Activated CD4-positive, alpha-beta T cell treated with anti-CD3 and anti-CD28 coated beads for 36 hours (primary cell): ENCODE data around the gene ICOS. TPM values are rescaled to one million over a fixed set of nuclear protein-coding genes. Genes with fewer than 3 reads are reported as not detected.
A peak's percentile ranks its signal among the peaks of the same experiment; 100 is the strongest.

Experiments used
- ATAC-seq: fragments of 200-7000 bp; cut with Tn5 transposase; one replicate; pipeline ENCODE4 v1.10.0; 2021; ENCODE audit warnings: mild to moderate bottlenecking, moderate library complexity
- CTCF ChIA-PET: fragments of 350-600 bp; sonication (Branson Sonifier 250); formaldehyde crosslinking; loops from one replicate; lab custom pipeline; 2021; ENCODE audit warnings: antibody characterized with exemption; lab: Charles Lee
- POLR2A ChIA-PET: fragments of 350-600 bp; sonication (Branson Sonifier 250); formaldehyde crosslinking; loops from one replicate; lab custom pipeline; 2021; ENCODE audit warnings: antibody characterized with exemption, inconsistent platforms; lab: Charles Lee
- DNase-seq: peaks from one replicate; pipeline ENCODE4 v3.0.0-alpha.2; 2020
- H3K27ac Mint-ChIP-seq: one replicate; pipeline ENCODE4 v1.8.0; 2021; ENCODE audit warnings: mixed read lengths
- H3K27me3 Mint-ChIP-seq: one replicate; pipeline ENCODE4 v1.8.0; 2021; ENCODE audit warnings: mixed read lengths
- H3K36me3 Mint-ChIP-seq: one replicate; pipeline ENCODE4 v1.8.0; 2021; ENCODE audit warnings: low read depth, mixed read lengths
- H3K4me1 Mint-ChIP-seq: one replicate; pipeline ENCODE4 v1.8.0; 2021; ENCODE audit warnings: mixed read lengths
- H3K4me3 Mint-ChIP-seq: one replicate; pipeline ENCODE4 v1.8.0; 2021; ENCODE audit warnings: mild to moderate bottlenecking, moderate library complexity, mixed read lengths
- H3K9me3 Mint-ChIP-seq: one replicate; pipeline ENCODE4 v1.8.0; 2021; ENCODE audit warnings: low read depth, mixed read lengths
- intact Hi-C, 2 experiments: fragments of 100-400 bp; cut with DNase I in 1 of 2; cut with micrococcal nuclease in 1 of 2; formaldehyde crosslinking; loops; one replicate each; pipeline versions ENCODE4 v1.14.2 to v1.15.1; 2022 to 2024; cut with DNase I, micrococcal nuclease
- total RNA-seq, 2 experiments: library from RNA; stranded (reverse); gene quantifications; one replicate each; pipeline ENCODE4 v1.2.3, GENCODE V29; 2021

ICOS gene, protein sequence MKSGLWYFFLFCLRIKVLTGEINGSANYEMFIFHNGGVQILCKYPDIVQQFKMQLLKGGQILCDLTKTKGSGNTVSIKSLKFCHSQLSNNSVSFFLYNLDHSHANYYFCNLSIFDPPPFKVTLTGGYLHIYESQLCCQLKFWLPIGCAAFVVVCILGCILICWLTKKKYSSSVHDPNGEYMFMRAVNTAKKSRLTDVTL
- 100 to 1,000 TPM; 133 to 161 TPM for total RNA-seq

DNA sequence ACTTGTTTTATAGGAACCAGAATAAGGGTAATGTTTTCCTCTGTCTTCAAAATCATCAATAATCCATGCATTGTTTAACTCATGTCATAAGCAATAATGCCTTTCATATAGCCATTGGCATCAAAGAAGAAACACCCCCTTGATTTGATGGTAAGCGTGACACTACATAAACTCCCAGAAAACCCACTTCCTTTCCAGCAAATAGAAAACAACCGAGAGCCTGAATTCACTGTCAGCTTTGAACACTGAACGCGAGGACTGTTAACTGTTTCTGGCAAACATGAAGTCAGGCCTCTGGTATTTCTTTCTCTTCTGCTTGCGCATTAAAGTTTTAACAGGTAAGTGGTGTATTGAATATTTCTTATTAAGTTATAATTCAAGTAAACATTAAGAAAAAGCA is at the start of gene ICOS:
ICOS (plus strand) TSS at position 229 of the 400 bp plus-strand sequence; CDS start at position 281, 52 bp downstream.
- Mint-ChIP-seq H3K4me1 (peaks cover 56% of the 10 kb centered on the region), H3K27me3 (no peaks in the 10 kb centered on the region), H3K4me3 (peak within 1 kb of the TSS; percentile 87), H3K36me3 (peaks cover 68% of the 10 kb centered on the region), H3K9me3 (peaks cover 4% of the 10 kb centered on the region), H3K27ac (peak within 1 kb of the TSS; percentile 98)
- DNase-seq (peak; percentile 65), ATAC-seq (peak; percentile 51)
- ChIA-PET POLR2A (interaction anchor here (0.9 to 1.4 kb wide), 4 partner anchors 10 to 70 kb away, joined by 3 to 6 read pairs (median 4); no protein-coding TSS in a partner anchor), CTCF (interaction anchor here (1.1 kb wide), 1 partner anchor 50 kb away, joined by 3 read pairs; no protein-coding TSS in a partner anchor)
- intact Hi-C loops = loop anchor here (1.0 to 10.0 kb wide), 5 partner anchors 14 to 1662 kb away; partner anchors contain the start of gene CD28 (in 1 of the 2)

DNA sequence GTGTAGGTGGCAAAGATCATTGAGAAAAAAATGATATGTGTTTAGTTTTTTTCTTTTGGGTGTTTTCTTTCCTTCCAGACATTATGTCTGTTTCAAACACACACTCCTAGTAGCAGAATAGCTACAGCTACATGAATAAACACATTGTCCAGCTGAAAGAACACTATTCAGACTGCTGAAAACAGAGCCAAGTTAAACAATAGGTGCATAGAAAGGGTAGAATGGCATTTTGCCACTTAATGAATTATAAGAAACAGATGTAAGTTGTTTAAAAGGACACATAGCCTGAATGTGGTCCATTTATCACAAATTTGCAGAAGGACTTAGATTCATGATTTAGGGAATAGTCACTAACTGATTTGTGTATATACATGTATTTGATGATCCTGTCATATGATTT is 48.9 kb upstream of the ICOS start:
- H3K27me3 Mint-ChIP-seq = peaks cover 4% of the 10 kb centered on the region
- ChIA-PET CTCF (interaction anchor here (0.9 to 2.8 kb wide), 10 partner anchors 10 to 147 kb away, joined by 3 to 40 read pairs (median 5); partner anchors contain the start of genes CTLA4 and ICOS), POLR2A (interaction anchor here (0.6 to 2.6 kb wide), 9 partner anchors 10 to 158 kb away, joined by 3 to 81 read pairs (median 6); partner anchors contain the start of gene CTLA4)
- H3K4me1 Mint-ChIP-seq = peaks cover 67% of the 10 kb centered on the region
- peaks cover 2% of the 10 kb centered on the region for H3K36me3 Mint-ChIP-seq
- H3K27ac Mint-ChIP-seq = peak overlapping the region; percentile 68
- no peak overlapping the region for H3K4me3 Mint-ChIP-seq
- intact Hi-C loops = loop anchor here (2.0 to 10.0 kb wide), 3 partner anchors 47 to 653 kb away; partner anchors contain the start of gene CYP20A1 (in 1 of the 2)
- DNase-seq (no peak), ATAC-seq (no peak)
- H3K9me3 Mint-ChIP-seq = no peaks in the 10 kb centered on the region

DNA sequence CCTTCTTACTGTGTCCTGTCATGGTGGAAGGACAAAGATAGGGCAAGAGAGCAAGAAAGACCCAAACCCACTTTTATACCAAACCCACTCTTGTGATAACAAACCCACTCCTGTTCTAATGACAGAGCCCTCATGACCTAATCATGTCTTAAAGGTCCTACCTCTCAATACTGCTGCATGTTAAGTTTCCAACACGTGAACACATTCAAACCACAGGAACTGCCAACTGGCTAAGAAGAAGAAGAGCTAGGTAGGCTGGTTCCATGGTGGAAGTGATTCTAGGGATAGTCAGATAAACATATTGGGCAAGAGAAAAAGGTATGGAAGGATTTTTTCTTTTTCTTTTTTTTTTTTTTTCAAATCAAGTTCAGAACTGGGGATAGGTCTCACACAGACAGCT is 47.0 kb upstream of the ICOS start:
- CTCF ChIA-PET = interaction anchor here (0.6 to 1.3 kb wide), 5 partner anchors 14 to 149 kb away, joined by 3 to 7 read pairs (median 3); no protein-coding TSS in a partner anchor
- DNase-seq = no peak
- intact Hi-C loops = loop anchor here in 1 of 2 experiments (5.0 to 10.0 kb wide), 2 partner anchors 108 to 655 kb away; partner anchors contain the start of gene CYP20A1
- ATAC-seq = no peak
- H3K4me1 Mint-ChIP-seq = peaks cover 81% of the 10 kb centered on the region
- H3K9me3 Mint-ChIP-seq = no peaks in the 10 kb centered on the region
- H3K4me3 Mint-ChIP-seq = no peak overlapping the region
- POLR2A ChIA-PET = interaction anchor here (0.7 to 1.2 kb wide), 2 partner anchors 18 to 22 kb away, joined by 3 read pairs; partner anchors contain the start of gene CTLA4
- H3K36me3 Mint-ChIP-seq = peaks cover 2% of the 10 kb centered on the region
- peak overlapping the region; percentile 88 for H3K27ac Mint-ChIP-seq
- peaks cover 4% of the 10 kb centered on the region for H3K27me3 Mint-ChIP-seq

DNA sequence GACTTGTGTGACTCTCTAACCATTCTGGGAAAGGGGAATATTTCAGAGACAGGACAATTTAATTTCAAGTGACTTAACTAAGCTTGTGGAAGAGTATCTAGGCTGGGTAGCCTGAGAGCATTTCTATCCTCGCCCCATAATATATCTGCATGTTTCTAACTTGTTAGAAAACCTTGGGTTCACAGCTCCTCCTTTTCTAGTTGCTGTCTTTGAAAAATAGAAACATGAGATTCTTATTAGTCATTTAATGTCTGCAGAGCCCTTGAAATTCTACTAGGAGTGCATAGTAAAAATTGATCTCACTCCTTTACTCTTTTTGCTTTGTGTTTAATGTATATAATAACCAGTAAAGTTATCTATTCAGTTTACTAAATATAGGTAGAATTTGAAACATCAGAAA is 46.6 kb upstream of the ICOS start:
- ChIA-PET CTCF (interaction anchor here (0.8 to 1.3 kb wide), 5 partner anchors 14 to 38 kb away, joined by 3 to 7 read pairs (median 3); no protein-coding TSS in a partner anchor), POLR2A (interaction anchor here (0.7 to 1.2 kb wide), 2 partner anchors 18 to 22 kb away, joined by 3 read pairs; partner anchors contain the start of gene CTLA4)
- peaks cover 85% of the 10 kb centered on the region for H3K4me1 Mint-ChIP-seq
- H3K36me3 Mint-ChIP-seq = peaks cover 2% of the 10 kb centered on the region
- H3K27ac Mint-ChIP-seq = peak overlapping the region; percentile 88
- H3K27me3 Mint-ChIP-seq = peaks cover 4% of the 10 kb centered on the region
- H3K9me3 Mint-ChIP-seq = no peaks in the 10 kb centered on the region
- DNase-seq = no peak
- no peak overlapping the region for H3K4me3 Mint-ChIP-seq
- intact Hi-C loops = loop anchor here (2.0 to 10.0 kb wide), 6 partner anchors 78 to 655 kb away; partner anchors contain the start of gene CYP20A1 (in 1 of the 2)
- ATAC-seq = peak; percentile 7

DNA sequence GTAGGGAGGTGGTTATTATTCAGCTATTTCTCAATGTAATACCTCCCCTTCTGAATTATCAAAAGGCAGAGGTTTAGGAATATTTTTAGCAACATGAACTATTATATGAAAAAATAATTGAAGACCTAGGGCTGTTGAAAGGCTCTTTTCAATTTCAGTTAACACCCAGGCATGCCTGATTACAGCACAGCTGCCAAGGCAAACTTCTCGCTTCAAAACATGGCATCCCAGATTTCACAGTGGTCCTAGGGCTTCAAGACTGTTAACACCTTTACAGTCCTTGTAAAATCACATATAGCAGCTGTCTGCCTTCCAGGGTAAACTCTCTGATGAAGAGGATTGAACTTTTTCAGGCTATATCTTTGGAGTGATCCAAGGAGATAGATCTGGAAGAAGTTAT is 45.8 kb upstream of the ICOS start:
- no peaks in the 10 kb centered on the region for H3K9me3 Mint-ChIP-seq
- peaks cover 4% of the 10 kb centered on the region for H3K27me3 Mint-ChIP-seq
- ATAC-seq (no peak), DNase-seq (no peak)
- intact Hi-C loops = loop anchor here (1.0 to 5.0 kb wide), 10 partner anchors 19 to 313 kb away; partner anchors contain the start of gene CD28 (in 1 of the 2)
- POLR2A ChIA-PET = interaction anchor here (0.5 to 1.4 kb wide), 9 partner anchors 11 to 165 kb away, joined by 3 to 13 read pairs (median 3); partner anchors contain the start of genes CTLA4 and ICOS
- H3K36me3 Mint-ChIP-seq = peaks cover 2% of the 10 kb centered on the region
- H3K4me3 Mint-ChIP-seq = no peak overlapping the region
- H3K4me1 Mint-ChIP-seq = peaks cover 81% of the 10 kb centered on the region
- CTCF ChIA-PET = interaction anchor here (0.9 to 1.3 kb wide), 5 partner anchors 17 to 30 kb away, joined by 3 to 7 read pairs (median 4); no protein-coding TSS in a partner anchor
- peak overlapping the region; percentile 88 for H3K27ac Mint-ChIP-seq

DNA sequence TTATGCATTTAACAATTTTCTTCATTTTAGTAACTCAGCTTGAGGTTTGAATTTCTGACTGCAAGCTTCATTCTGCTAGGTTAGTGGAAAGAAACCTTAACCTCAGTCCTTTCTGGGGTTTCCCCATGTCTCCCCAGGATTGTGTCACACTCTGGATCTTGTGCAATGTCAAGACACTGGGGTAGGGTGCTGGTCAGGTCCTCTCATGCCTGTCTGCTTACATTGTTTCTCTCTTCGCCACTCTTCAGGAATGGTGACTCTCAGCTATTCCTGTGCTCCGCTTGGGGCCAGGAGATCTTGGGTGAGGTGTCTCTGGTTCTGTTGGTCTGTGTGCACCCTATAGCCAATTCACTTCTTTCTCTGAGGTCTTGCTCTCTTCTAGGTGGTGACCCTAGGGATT is 45.1 kb upstream of the ICOS start:
- ATAC-seq (peak; percentile 66), DNase-seq (peak; percentile 78)
- ChIA-PET POLR2A (interaction anchor here (0.5 to 1.4 kb wide), 8 partner anchors 12 to 166 kb away, joined by 3 to 13 read pairs (median 4); partner anchors contain the start of genes CTLA4 and ICOS), CTCF (interaction anchor here (0.7 to 1.2 kb wide), 5 partner anchors 18 to 65 kb away, joined by 3 to 5 read pairs (median 3); no protein-coding TSS in a partner anchor)
- H3K27me3 Mint-ChIP-seq = peaks cover 4% of the 10 kb centered on the region
- H3K4me1 Mint-ChIP-seq = peaks cover 78% of the 10 kb centered on the region
- peaks cover 2% of the 10 kb centered on the region for H3K36me3 Mint-ChIP-seq
- H3K9me3 Mint-ChIP-seq = no peaks in the 10 kb centered on the region
- peak overlapping the region; percentile 7 for H3K4me3 Mint-ChIP-seq
- intact Hi-C loops = loop anchor here (1.0 to 5.0 kb wide), 10 partner anchors 19 to 314 kb away; partner anchors contain the start of gene CD28 (in 1 of the 2)
- H3K27ac Mint-ChIP-seq = peak overlapping the region; percentile 78

DNA sequence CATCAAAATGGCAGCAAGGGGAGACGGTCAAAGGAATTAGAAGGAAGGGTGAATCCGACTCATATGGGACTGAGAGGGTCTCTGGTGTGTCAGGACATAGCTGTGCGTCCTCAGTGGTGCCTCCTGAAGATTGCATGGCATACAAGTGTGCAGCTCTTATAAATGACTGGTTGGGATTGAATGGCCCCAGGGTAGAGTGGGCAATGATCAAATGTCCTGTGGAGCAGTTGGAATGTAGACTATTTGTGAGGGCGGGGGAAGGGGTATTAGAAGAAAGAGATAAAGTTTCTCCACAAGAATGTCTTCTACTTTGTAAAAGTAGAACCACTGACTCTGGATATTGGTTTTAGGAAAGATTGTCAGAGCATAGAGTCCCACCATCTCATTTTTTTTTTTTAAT is 44.4 kb upstream of the ICOS start:
- CTCF ChIA-PET = interaction anchor here (0.8 to 1.2 kb wide), 5 partner anchors 18 to 77 kb away, joined by 3 to 5 read pairs (median 3); no protein-coding TSS in a partner anchor

DNA sequence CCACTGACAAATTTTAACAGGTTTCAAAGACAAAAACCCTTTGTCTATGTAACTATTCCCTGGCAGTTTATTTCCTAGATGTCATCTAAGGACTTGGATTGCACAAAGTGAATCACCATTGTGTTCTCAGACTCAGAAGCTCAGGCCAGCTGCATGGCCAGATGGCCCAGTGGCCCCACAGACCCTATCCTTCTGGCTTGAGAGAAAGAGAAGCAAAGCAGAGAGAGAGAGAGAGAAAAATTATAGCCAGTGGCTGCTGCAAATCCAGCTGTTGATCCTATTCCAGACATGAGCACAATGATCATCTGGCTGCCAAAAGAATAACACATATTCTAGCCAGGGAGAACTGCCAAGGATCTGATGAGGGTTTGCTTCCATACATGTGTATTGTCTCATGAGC is 43.2 kb upstream of the ICOS start:
- Mint-ChIP-seq H3K4me3 (peak overlapping the region; percentile 23), H3K27me3 (peaks cover 2% of the 10 kb centered on the region), H3K27ac (peak overlapping the region; percentile 85), H3K9me3 (no peaks in the 10 kb centered on the region), H3K4me1 (peaks cover 78% of the 10 kb centered on the region), H3K36me3 (peaks cover under 1% of the 10 kb centered on the region)
- no peak for ATAC-seq
- POLR2A ChIA-PET = interaction anchor here (0.7 kb wide), 1 partner anchor 126 kb away, joined by 3 read pairs; no protein-coding TSS in a partner anchor
- intact Hi-C loops = loop anchor here in 1 of 2 experiments (5.0 kb wide), 3 partner anchors 81 to 316 kb away; no protein-coding TSS in a partner anchor
- no peak for DNase-seq
- CTCF ChIA-PET = interaction anchor here (0.8 to 1.0 kb wide), 2 partner anchors 21 to 658 kb away, joined by 3 to 6 read pairs; no protein-coding TSS in a partner anchor

More for the DNA sequence above, 44.4 kb upstream of the ICOS start:
- peaks cover 2% of the 10 kb centered on the region for H3K36me3 Mint-ChIP-seq
- no peak for DNase-seq
- ATAC-seq = no peak
- H3K27me3 Mint-ChIP-seq = peaks cover 4% of the 10 kb centered on the region
- H3K9me3 Mint-ChIP-seq = no peaks in the 10 kb centered on the region
- peak overlapping the region; percentile 78 for H3K27ac Mint-ChIP-seq
- peaks cover 78% of the 10 kb centered on the region for H3K4me1 Mint-ChIP-seq
- POLR2A ChIA-PET = interaction anchor here (1.2 to 1.4 kb wide), 3 partner anchors 20 to 62 kb away, joined by 3 to 6 read pairs (median 5); no protein-coding TSS in a partner anchor
- H3K4me3 Mint-ChIP-seq = no peak overlapping the region
- intact Hi-C loops = loop anchor here in 1 of 2 experiments (5.0 kb wide), 3 partner anchors 80 to 315 kb away; no protein-coding TSS in a partner anchor

DNA sequence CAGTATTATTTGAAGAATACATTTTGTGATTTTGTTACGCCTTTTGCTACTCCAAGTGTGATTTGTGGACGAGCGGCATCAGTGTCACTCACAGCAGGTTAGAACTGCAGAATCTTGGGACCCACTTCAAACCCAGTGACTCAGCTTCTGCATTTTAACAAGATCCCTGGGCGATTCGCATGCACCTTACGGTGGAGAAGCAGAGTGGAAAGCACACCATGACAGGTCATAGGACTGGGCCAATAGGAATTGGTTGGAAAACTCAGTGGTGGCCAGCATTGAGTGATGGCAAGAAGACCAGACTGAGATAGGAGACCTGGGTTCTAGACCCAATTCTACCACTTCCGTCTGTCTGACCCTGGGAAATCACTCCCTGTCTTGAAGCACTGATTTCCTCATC is 42.7 kb upstream of the ICOS start:
- Mint-ChIP-seq H3K27me3 (peaks cover 2% of the 10 kb centered on the region), H3K27ac (peak overlapping the region; percentile 78), H3K4me1 (peaks cover 80% of the 10 kb centered on the region), H3K4me3 (no peak overlapping the region), H3K36me3 (no peaks in the 10 kb centered on the region), H3K9me3 (no peaks in the 10 kb centered on the region)
- ChIA-PET POLR2A (interaction anchor here (0.7 kb wide), 1 partner anchor 126 kb away, joined by 3 read pairs; no protein-coding TSS in a partner anchor), CTCF (no interaction called here)
- no peak for ATAC-seq
- intact Hi-C loops = loop anchor here in 1 of 2 experiments (5.0 kb wide), 3 partner anchors 82 to 317 kb away; no protein-coding TSS in a partner anchor
- no peak for DNase-seq

DNA sequence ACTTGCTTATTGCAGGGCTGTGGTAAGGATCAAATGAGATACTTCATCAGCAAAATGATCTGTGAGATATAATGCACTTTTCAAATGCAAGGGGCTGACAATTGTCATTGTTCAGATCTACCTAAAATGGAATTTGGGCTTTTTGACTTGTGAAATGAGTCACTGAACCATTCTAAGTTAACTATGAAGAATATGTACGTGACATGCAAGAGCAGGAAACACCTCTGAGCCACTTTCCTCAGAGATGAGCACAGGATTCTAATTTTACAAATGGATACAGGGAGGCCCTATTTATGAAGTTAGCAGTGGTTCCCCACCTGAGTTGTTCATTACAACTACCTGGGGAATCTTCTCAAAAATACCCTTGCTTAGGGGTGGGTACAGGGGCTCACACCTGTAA is 42.3 kb upstream of the ICOS start:
- peak; percentile 55 for ATAC-seq
- Mint-ChIP-seq H3K4me1 (peaks cover 79% of the 10 kb centered on the region), H3K27me3 (peaks cover 2% of the 10 kb centered on the region), H3K27ac (peak overlapping the region; percentile 78), H3K9me3 (no peaks in the 10 kb centered on the region), H3K36me3 (no peaks in the 10 kb centered on the region), H3K4me3 (no peak overlapping the region)
- DNase-seq = no peak
- intact Hi-C loops = loop anchor here in 1 of 2 experiments (5.0 kb wide), 3 partner anchors 82 to 317 kb away; no protein-coding TSS in a partner anchor
- ChIA-PET POLR2A (interaction anchor here (0.6 to 1.2 kb wide), 2 partner anchors 23 to 24 kb away, joined by 3 to 4 read pairs; no protein-coding TSS in a partner anchor), CTCF (interaction anchor here (1.0 kb wide), 1 partner anchor 30 kb away, joined by 4 read pairs; no protein-coding TSS in a partner anchor)
